OCI-LY3 (cell line): Measurements from ENCODE around the gene CDH23.

Experiments used
- H2AFZ ChIP-seq: fragments of 200-600, 300-600 bp; shearing (Covaris generic); 2 replicates; pipeline ENCODE4 v1.6.0; 2014; ENCODE audit warnings: antibody characterized with exemption, low read depth, low read length
- H3K27ac ChIP-seq: fragments of 200-600, 300-600 bp; sonication (generic); 2 replicates; pipeline ENCODE4 v1.5.1; 2014; ENCODE audit warnings: mild to moderate bottlenecking, low read length, moderate library complexity, mixed read lengths
- H3K27me3 ChIP-seq: fragments of 200-600, 300-600 bp; sonication (generic); 2 replicates; pipeline ENCODE4 v1.6.1; 2014; ENCODE audit warnings: low read depth, low read length, mixed read lengths
- H3K36me3 ChIP-seq: fragments of 200-600, 300-600 bp; sonication (generic); replicated peaks from 2 replicates; pipeline ENCODE3; 2014; ENCODE audit warnings: low read depth, low read length, mixed read lengths
- H3K4me1 ChIP-seq: fragments of 300-600, 200-600 bp; sonication (generic); 2 replicates; pipeline ENCODE4 v1.6.1; 2014; ENCODE audit warnings: low read length, mixed read lengths
- H3K4me2 ChIP-seq: fragments of 200-600, 300-600 bp; sonication (generic); 2 replicates; pipeline ENCODE4 v1.6.1; 2014; ENCODE audit warnings: low read length, mixed read lengths
- H3K4me3 ChIP-seq: fragments of 300-600, 200-600 bp; sonication (generic); 2 replicates; pipeline ENCODE4 v1.5.1; 2014; ENCODE audit warnings: antibody characterized with exemption, mild to moderate bottlenecking, low read length, moderate library complexity
- H3K79me2 ChIP-seq: fragments of 300-600, 200-600 bp; shearing (Covaris generic); 2 replicates; pipeline ENCODE4 v1.6.1; 2014; ENCODE audit warnings: mild to moderate bottlenecking, low read length, mixed read lengths
- H3K9ac ChIP-seq: fragments of 300-600, 200-600 bp; shearing (Covaris generic); 2 replicates; pipeline ENCODE4 v1.6.0; 2014; ENCODE audit warnings: mild to moderate bottlenecking, low read length, moderate library complexity
- H3K9me3 ChIP-seq: fragments of 200-600, 300-600 bp; shearing (Covaris generic); 2 replicates; pipeline ENCODE4 v1.6.1; 2014; ENCODE audit warnings: low read length, mixed read lengths; ENCODE audit not compliant: insufficient read depth
- H4K20me1 ChIP-seq: fragments of 200-600, 300-600 bp; sonication (generic); 2 replicates; pipeline ENCODE4 v1.6.1; 2016; ENCODE audit warnings: low read length, mixed read lengths; ENCODE audit not compliant: insufficient read depth
- CTCF ChIP-seq: fragments of 200-600, 300-600 bp; sonication (generic); IDR thresholded peaks from 2 replicates; pipeline ENCODE4 v1.5.1; 2014; ENCODE audit warnings: antibody characterized with exemption, low read length, low read depth
- EZH2phosphoT487 ChIP-seq: fragments of 200-600 bp; shearing (Covaris generic); IDR thresholded peaks from 2 replicates; pipeline ENCODE4 v1.6.1; 2018; ENCODE audit warnings: antibody characterized with exemption, mixed run types, low read depth

The CDH23 gene

DNA sequence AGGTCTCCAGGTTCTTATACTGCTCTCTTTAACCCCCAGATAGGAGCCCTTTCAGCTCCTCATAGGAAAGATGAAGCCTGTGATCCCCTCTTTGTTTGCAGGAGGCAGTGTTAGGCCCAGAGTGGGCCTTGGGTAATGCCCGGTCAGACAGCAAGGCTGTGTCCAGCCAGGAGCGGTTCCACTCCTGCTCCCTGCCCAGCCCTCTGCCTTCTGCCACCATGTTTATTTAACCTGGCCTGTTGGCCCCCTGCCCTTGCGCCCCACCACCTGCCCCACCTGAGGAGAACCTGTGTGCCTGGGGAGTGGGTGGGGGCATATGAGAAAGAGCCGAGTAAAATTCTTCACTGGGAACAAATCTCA lies 24.3 kb downstream of the CDH23 start:
- H3K9ac ChIP-seq, result no peak overlapping the region
- no peaks in the 10 kb centered on the region for H3K79me2 ChIP-seq
- no peaks in the 10 kb centered on the region for H3K36me3 ChIP-seq
- H2AFZ ChIP-seq, result no peak overlapping the region
- no peak overlapping the region for H3K4me2 ChIP-seq
- TF ChIP-seq EZH2phosphoT487 (no peak), CTCF (no peak)
- H3K4me3 ChIP-seq, result no peak overlapping the region
- H3K27me3 ChIP-seq, result no peaks in the 10 kb centered on the region
- H3K4me1 ChIP-seq, result no peaks in the 10 kb centered on the region
- no peaks in the 10 kb centered on the region for H4K20me1 ChIP-seq
- no peaks in the 10 kb centered on the region for H3K9me3 ChIP-seq
- H3K27ac ChIP-seq, result no peak overlapping the region

DNA sequence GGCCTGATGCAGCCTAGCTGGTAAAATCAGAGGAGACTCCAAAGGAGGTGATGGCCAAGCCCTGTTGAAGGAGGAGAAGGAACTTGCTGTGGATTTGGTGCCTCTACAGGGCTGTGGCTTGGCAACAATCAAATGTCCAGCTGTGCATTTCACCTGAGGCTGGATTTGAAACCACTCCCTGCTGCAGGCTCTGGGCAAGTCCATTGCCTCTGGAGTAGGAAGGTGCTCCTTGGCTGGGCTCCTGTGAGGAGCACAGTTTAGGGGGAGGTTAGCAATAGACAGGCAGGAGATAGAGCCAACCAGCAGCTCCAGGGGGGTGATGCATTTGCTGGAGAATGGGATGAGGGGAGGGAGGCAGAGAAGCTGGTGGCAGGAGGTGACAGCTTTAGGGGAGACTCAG lies 26.5 kb downstream of the CDH23 start:
- no peak overlapping the region for H3K4me3 ChIP-seq
- no peak overlapping the region for H3K9ac ChIP-seq
- TF ChIP-seq EZH2phosphoT487 (no peak), CTCF (no peak)
- no peaks in the 10 kb centered on the region for H3K9me3 ChIP-seq
- no peak overlapping the region for H3K27ac ChIP-seq
- H3K4me2 ChIP-seq, result no peak overlapping the region
- no peaks in the 10 kb centered on the region for H3K36me3 ChIP-seq
- no peaks in the 10 kb centered on the region for H4K20me1 ChIP-seq
- H3K27me3 ChIP-seq, result no peaks in the 10 kb centered on the region
- no peak overlapping the region for H2AFZ ChIP-seq
- H3K4me1 ChIP-seq, result no peaks in the 10 kb centered on the region
- no peaks in the 10 kb centered on the region for H3K79me2 ChIP-seq

- Histone ChIP-seq H3K27ac (no peak overlapping the region), H3K36me3 (no peaks in the 10 kb centered on the region), H3K27me3 (no peaks in the 10 kb centered on the region), H3K9me3 (no peaks in the 10 kb centered on the region), H3K4me3 (no peak overlapping the region), H3K79me2 (no peaks in the 10 kb centered on the region), H3K4me1 (no peaks in the 10 kb centered on the region), H4K20me1 (no peaks in the 10 kb centered on the region), H3K4me2 (no peak overlapping the region), H3K9ac (no peak overlapping the region), H2AFZ (no peak overlapping the region)
- TF ChIP-seq CTCF, result no peak
- TF ChIP-seq EZH2phosphoT487, result no peak
These were observed 27.2 kb downstream of the CDH23 start for GRCh38 chr10:71423901-71424300.

GRCh38 chr10:71424496-71425194 lies 27.9 kb downstream of the CDH23 start:
- no peak overlapping the region for H3K4me2 ChIP-seq
- H3K9me3 ChIP-seq, result no peaks in the 10 kb centered on the region
- H3K27ac ChIP-seq, result no peak overlapping the region
- H3K4me1 ChIP-seq, result no peaks in the 10 kb centered on the region
- H4K20me1 ChIP-seq, result no peaks in the 10 kb centered on the region
- no peak overlapping the region for H3K9ac ChIP-seq
- TF ChIP-seq CTCF (no peak), EZH2phosphoT487 (no peak)
- no peak overlapping the region for H3K4me3 ChIP-seq
- no peaks in the 10 kb centered on the region; the same call in 1 of the 2 replicates for H3K27me3 ChIP-seq
- H2AFZ ChIP-seq, result no peak overlapping the region
- no peaks in the 10 kb centered on the region for H3K36me3 ChIP-seq
- H3K79me2 ChIP-seq, result no peaks in the 10 kb centered on the region
